ENCODE results near the gene VTCN1.
"Not testable (repeated sequence)": the region's sequence is repeated elsewhere in the genome, so short reads cannot be mapped to it uniquely, and the experiment has no call there.

VTCN1 gene

DNA sequence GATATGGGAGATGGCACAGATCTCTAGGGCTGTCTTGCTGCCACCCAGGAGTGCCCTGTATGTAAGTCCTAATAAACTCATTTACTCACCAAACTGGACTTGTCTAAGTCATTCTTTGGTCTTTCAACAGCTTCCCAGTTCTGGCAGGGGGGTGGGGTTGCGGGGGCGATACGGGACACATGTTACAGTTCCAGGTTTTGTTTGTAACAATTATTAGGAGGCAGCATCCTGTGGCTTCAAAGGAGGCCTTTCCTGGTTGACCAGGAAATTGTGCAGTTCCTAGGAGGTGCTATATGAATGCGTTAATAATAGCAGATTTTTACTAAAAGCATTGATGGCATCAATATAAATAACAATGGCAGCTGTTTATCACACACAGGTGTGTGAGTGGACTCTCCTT is 46.5 kb downstream of the VTCN1 start:
- DNase-seq (ENCODE audit: low spot score): no peak

DNA sequence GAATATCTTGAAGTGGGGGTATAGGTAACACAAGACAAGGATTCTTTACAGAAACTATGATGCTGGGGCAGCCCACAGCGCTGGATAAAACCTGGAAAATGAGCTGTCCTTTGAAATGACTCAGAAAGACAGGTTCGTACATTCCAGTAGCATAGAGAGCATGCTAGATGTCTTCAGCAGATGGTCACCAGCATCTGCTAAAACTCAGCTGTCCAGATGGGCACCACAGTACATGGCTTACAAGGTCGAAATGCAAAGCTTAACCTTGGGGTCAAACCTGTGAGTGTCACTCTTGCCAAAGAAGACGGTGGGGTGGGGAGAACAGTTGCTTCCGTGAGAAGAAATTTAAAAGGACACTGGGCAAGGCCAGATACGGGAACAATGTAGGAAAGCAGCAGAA is 47.9 kb downstream of the VTCN1 start:
- DNase-seq (ENCODE audit: low spot score): no peak

DNA sequence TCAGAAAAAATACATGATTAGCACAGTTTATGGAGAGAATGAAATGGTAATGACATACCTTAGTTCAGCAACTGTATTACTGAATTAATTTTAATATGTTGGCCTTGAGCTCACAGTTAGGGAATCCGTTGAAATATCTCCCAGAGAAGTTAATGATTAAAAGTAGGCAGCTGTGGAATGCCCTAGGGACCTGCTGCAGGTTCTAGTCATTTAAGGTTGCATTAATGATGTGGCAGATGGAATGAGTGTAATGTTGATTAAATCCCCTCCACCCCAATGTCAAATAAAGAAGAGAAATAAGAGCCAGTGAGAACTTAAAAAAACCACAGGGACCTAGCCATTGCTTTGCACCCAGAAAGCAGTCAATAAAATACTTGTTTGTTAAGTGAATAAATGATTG is 48.8 kb downstream of the VTCN1 start:
- DNase-seq (ENCODE audit: low spot score): no peak

DNA sequence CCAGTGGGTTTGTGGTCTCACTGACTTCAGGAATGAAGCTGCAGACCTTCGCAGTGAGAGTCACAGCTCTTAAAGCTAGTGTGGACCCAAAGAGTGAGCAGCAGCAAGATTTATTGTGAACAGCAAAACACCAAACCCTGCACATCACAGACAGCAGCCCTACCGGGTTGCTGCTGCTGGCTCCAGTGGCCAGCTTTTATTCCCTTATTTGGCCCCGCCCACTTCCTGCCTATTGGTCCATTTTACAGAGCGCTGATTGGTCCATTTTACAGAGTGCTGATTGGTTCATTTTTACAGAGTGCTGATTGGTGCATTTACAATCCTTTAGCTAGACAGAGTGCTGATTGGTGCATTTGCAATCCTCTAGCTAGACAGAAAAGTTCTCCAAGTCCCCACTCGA is 59.4 kb downstream of the VTCN1 start:
- DNase-seq (ENCODE audit: low spot score): not testable (repeated sequence)

DNA sequence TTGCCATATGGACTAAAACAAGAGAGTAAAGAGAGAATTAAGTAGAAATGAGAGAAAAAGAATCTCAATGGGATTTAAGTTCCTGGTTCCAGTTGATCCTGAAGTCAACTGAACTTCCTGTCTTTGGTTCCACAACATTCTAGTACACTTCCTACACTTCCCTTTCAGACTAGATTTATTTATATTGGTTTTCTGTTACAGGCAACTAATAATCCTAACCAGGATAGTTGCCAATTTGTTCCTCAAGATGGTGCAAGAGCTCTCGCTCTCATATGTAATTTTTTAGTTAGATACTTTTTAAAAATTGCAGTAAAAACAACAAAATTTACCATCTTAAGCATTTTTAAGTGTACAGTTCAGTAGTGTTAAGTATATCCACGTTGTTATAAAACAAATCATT is 60.4 kb downstream of the VTCN1 start:
- DNase-seq (ENCODE audit: low spot score): no peak

DNA sequence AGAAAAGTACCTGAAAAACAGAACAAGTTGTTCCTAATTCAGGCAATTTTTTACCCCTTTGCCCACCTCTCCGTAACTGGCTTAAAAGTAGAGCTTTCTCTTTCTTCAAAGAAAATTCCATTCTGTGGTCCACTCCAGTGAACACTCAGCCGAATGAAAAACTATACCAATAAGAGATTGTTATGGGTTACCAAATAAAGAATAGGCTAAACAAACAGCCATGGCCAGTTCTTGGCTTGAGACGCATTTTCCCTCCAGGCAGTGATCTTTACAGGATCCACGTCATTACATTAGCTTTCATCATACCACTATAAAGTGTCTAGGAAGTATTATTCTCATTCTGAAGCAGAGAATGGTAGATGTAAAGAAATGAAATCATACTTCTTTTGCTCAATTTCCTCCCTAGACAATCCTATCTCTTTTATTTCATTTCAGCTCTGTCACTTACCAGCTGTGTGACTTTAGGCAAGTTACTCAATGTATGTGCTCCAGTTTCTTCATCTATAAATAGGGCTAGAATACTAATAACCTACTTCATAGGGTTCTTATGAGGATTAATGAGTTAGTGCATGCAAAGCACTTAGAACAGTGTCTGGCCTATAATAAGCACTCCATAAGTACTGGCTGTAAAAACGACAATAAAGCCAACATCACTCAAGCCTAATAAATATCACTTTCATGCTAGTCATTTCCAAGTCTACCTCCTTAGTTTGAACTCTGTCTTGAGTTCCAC is 62.7 kb downstream of the VTCN1 start:
- no peak for DNase-seq (ENCODE audit: low spot score)

DNA sequence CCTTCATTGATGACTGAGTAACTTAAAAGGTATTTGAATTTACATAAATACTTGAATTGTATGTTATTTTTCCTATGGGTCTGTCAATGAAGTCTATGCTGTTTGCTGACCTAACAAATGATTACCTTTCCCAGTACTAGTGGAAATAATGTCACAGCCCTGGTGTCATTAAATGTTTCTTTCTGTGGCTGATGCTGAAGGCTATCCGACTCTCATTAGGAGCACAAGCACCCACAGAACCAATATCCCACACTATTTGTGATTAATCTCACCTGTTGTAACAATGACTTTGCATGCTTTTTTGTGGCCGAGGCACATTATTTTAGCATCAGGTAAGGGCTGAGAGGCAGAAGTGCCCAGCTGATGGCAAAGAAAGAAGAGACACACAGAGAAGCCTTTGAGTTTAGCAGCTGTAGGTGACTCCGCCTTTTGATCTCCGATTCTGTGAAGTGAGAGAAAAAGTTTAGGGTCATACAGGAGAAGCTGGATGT is 63.3 kb downstream of the VTCN1 start:
- DNase-seq (ENCODE audit: low spot score): no peak

DNA sequence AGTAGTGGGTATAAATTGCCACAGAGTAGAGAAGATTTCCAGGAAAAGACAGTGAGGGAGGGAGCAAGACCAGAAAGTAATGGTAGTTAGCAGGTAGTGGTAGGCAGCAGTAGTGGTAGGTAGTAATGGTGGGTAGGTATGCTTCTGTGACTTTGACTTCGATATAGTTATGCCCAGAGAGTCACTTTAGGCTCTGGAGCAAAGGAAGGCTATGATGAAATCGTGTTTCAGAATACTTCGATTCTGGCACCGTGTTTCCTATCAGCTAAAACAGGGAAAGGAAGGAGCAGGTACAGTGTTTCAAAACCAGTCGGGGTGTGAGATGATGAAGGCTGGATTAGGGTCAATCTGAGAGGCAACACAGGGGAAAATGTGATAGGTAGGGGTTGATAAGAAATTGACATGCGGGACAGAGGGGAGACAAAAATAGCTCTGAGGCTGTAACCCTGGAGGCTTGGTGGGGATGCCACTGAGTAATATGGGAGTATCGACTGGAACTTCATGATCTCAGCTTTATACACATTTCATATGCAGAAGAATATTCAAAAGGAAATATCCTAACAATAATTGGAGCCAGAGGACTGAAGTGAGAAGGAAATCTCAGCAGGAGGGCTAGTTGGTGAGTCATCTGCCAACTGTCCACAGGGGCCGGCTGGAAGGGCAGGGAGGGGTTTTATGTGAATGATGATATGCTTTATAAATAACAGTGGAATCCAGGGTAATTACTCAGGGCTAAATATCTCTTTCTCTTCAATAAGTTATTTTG is 64.0 kb downstream of the VTCN1 start:
- peak; percentile 87 for DNase-seq (ENCODE audit: low spot score)

DNA sequence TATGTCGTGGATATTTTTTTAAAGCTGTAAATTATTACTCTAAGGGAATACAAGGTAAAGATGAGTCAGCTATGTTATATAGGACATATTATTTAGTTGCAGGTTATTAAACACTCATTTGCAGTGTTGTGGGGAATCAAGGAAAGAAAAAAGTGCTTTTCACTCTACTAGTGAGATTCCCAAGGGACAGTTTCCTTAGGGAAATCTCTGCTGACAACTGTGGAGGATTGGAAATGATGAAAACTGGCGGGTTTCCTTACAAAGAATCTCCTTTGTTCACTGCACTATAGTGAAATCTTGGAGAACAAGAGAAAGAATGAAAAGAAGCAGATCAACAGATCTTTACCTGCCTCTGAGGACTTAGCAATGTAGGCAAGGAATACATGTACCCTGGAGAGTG is 64.7 kb downstream of the VTCN1 start:
- DNase-seq (ENCODE audit: low spot score): no peak

DNA sequence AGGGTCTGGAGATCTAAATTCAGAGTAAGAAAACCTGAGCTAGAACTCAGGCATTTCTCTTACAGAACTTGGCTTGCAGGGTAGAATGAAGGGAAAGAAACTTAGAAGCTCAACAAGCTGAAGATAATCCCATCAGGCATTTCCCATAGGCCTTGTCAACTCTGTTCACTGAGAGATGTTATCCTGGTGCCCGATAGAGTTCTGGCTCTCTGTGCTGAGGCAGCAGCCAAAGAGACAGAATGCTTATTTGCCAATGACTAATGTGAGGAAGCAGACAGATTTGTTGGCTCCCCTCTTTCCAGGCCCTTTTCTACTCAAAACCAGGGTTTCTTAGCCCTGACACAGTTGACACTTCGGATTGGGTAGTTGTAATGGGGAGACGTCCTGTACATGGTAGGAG is 66.9 kb downstream of the VTCN1 start:
- no peak for DNase-seq (ENCODE audit: low spot score)

DNA sequence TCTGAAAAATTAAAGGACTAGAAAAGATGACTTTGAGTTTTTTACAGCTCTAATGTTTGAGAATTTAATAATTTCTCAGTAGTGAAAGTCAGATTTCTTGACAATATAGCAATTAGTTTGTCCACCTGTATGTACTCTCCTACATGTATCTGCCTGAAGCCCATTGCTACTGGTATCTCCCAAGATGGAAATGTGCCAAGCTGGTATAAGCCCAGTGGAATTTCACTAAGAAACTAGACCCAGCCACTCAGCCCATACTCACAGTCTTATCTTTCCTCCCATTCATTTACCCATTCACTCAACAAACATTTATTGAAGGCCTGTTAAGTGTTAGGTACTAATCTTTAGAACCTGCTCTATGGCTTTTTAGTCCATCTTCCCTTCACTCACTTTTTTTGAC is 67.6 kb downstream of the VTCN1 start:
- no peak for DNase-seq (ENCODE audit: low spot score)

DNA sequence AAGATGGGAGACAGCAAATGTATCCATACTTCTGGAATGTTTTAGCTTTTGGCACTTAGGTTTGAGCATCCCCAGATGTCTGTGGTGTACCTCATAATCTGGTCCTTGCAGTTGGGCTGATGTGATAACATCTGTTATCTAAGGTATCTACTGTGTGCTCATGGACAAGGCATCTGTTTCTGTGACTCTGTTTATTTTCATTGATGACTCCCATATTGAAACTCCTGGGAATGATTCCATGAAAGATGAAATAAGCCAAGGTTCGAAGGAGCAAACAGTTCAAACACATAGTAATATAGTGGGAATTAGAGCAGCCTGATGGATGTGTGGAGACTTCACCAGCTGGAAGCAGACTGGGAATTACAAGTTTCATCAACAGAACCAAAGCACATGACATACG is 68.5 kb downstream of the VTCN1 start:
- DNase-seq (ENCODE audit: low spot score): no peak

DNA sequence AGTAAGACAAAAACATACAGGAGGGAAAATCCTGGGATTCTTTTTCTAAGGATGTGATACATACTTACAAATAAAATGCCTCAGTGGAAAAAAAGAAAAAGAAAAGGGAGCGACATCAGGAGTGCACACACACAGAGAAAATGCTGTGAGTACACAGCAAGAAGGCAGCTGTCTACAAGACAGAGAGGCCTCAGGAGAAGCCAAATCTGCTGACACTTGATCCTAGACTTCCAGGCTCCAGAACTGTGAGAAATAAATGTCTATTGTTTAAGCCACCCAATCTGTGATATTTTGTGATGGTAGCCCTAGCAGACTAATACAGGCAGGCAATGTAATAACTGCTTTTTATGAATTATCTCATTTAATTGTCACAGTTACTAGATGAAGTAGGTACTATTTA is 72.2 kb downstream of the VTCN1 start:
- DNase-seq (ENCODE audit: low spot score): no peak

DNA sequence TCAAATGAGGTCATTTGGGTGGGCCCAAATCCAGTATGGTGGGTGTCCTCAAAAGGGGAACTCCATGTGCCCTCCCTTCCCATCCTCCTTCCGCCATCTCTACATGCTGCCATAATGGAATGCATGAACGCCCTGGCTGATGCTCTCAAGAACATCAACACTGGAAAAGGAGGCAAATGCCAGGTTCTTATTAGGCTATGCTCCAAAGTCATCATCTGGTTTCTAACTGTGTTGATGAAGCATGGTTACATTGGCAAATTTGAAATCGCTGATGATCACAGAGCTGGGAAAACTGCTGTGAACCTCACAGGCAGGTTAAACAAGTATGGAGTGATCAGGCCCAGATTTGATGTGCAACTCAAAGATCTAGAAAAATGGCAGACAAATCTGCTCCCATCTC is 72.6 kb downstream of the VTCN1 start:
- no peak for DNase-seq (ENCODE audit: low spot score)

DNA sequence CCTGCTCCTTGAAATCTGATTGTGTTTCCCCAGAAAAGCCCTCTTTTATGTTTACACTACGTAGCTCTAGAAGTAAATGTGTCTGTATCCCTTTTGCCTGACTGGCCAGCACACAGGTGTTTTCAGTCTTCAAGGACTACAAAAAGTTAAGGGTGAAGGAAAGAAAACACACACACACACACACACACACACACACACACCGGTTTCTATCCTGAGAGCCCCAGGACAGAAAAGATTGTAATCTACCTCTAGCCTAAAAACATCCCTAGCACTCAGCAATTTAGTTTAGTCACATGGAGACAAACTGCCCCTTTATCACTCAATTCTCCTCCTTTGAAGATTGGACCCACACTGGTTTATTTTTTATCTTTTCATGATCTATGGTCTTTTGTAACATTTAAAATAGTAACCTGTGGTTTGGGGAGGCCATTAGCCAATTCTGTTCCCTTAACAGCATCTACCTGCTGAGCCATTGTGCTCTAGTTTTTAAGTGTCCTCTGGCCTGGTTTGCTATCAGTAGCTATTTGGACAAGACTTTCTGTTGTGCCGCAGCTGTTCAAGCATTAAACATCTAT is 73.4 kb downstream of the VTCN1 start:
- DNase-seq (ENCODE audit: low spot score): no peak

DNA sequence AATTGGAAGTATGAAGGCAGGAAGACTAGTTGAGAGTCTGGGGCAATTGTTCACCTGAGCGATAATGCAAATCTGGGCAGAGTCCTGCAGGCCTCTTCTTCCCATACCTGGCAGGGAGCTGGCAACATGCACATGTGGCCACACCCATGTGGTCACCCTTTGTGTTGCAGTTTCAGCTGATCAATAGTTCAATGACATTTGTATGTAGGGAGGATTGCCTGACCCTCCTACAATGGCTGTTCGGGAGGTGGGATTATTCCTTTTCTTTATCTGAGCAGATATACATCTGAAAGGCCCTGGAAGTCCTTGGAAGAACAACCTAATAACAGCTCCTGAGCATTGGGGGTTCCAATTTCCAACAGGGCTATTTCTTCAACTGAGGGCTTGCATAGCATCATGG is 74.0 kb downstream of the VTCN1 start:
- DNase-seq (ENCODE audit: low spot score): no peak

DNA sequence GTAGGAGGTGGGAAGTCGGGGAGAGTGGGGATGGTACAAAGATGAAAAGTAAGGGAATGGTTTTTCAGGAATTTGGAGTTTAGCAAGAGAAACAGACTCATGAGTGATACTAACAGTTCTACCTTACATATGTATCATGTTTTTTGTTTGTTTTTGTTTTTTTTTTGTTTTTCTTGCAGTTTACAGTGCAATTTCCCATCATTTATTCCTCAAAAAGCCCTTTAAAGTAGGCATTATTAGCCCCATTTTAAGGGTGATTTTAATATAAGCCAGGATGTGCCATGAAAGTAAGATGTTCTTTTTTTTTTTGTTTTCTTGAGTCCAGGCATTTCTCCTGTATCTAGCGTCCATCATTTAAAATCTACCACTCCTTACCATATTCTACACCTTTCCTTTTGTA is 75.4 kb downstream of the VTCN1 start:
- DNase-seq (ENCODE audit: low spot score): no peak

DNA sequence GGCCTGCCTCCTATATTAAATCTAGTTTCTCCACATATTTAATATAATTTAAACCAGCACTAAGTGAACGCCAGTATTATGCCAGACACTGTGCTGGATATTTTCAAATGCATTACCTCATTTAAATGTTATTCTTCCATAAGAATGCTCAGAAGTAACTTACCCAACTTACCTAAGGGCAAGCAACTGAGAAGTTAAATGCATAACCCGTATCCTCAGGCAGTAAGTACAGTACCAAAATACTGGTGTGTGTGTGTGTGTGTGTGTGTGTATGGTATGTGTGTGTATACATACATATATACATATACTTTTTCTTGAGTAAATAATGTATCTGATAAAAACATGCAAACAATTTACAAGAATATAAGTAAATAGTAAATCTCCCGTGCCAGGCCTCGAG is 80.2 kb downstream of the VTCN1 start:
- no peak for DNase-seq (ENCODE audit: low spot score)

DNA sequence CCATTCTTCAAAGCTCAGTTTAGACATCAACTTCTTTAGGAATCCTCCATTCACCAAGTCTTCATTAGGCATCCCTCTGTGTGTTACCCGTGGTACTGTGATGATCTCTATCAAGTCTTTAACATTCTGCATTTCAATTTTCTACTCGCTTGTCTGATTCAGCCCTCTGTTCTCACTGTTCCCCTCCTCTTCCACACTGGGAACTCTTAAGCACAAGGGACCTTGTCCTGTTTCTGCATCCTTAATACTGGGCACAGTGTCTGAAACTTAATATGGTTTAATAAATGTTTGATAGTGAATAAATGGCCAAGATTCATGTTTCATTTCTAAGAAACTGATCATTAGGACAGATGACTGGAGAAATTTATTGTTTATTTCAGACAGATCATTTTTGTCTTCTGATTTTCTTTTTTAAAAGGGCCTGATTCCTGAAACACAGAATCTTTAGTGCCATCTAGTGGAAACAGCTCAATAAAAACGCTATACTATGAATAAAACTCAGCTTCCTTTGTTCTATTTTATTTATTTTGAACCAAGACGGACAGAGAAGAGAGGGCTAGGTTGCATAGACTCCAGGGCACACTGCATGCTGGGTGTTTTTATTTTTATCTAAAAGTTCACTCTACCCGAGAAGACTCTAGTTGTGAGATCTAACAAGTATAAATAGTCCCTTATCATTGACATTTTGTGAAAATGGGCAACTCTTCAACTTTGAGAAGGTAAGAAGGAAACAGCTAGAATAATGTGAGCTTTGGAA is 82.2 kb downstream of the VTCN1 start:
- peak; percentile 60 for DNase-seq (ENCODE audit: low spot score)

DNA sequence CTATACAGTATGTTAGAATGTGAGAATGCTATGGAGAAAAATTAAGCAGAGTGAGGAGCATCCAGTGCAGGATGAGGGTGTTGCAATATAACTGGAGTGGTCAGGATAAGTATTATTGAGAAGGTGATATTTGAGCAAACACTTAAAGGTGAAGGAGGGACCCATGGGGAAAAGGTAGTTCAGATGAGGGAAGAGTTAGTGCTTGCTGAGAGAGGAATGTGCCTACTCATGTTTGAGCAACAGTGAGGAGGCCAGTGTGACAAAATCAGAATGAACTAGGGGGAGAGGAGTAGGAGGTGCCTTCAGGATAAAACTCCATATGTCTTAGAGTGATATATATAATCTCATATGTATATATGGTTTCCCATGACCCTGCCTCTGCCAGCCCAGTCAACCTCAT is 82.9 kb downstream of the VTCN1 start:
- DNase-seq (ENCODE audit: low spot score): no peak

DNA sequence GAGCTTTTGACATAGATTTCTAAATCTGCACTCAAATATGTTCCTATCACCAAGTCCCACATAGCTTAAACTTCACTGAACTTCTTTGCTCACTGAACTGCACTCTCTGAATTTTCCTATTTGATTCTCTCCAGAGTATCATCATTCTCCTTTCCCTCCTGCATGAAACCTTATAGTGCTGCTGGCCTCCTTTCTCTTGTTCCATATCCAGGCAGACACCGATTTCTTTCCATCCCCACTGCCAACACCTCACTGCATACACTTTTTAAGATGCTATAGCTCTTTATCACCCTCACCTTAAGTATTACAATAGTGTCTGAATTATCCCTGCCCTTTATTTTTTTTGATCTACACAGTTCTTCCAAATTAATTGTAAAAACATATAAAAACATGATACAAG is 86.1 kb downstream of the VTCN1 start:
- DNase-seq (ENCODE audit: low spot score): no peak

DNA sequence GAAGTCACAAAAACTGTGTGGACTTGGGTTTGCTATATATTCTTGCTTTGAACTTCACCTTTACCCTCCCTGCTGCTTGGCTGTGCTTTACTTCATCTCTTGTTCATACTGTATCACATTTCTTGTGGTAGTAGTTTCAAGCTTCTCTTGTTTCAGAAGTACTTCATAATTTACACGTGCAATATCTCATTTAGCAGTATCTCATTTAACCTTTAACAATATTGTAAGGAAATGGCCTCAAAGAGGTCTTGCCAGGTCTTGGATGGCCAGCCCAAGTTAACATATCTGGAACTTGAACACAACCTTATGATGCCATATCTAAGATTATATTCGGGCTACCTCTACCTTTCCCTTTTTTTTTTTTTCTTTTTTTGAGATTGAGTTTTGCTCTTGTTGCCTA is 87.5 kb downstream of the VTCN1 start:
- DNase-seq (ENCODE audit: low spot score): no peak

Data from AG08395 (cell line).